IPS-NIHi7 (cell line): ENCODE measurements around the gene OR5M3.
A peak's percentile ranks its signal among the peaks of the same experiment; 100 is the strongest.

Experiments used
- DNase-seq: peaks from one replicate; pipeline ENCODE4 v3.0.0; 2012; ENCODE audit warnings: mixed read lengths; ENCODE audit errors: extremely low spot score

OR5M3 gene

GRCh38 chr11:56473252-56473651 lies at the start of gene OR5M3:
Gene OR5M3 (minus strand): TSS chr11:56473352. CDS start chr11:56470497, 2,855 bp downstream.
- no peak for DNase-seq

GRCh38 chr11:56522008-56522407 lies 48.9 kb upstream of the OR5M3 start:
- DNase-seq = peak; percentile 23

GRCh38 chr11:56513280-56513679 lies 40.1 kb upstream of the OR5M3 start:
- no peak for DNase-seq

GRCh38 chr11:56509439-56509838 lies 36.3 kb upstream of the OR5M3 start:
- DNase-seq = no peak

- DNase-seq = no peak
Measured at GRCh38 chr11:56497010-56497409, 23.9 kb upstream of the OR5M3 start.

GRCh38 chr11:56495117-56495516 lies 22.0 kb upstream of the OR5M3 start:
- DNase-seq = no peak

GRCh38 chr11:56491270-56491669 lies 18.1 kb upstream of the OR5M3 start, which contains the start of gene OR5M8:
Gene OR5M8 (minus strand): TSS chr11:56491370. CDS start chr11:56491370, 0 bp downstream.
- DNase-seq = no peak

- no peak for DNase-seq
Measured at GRCh38 chr11:56486801-56487200, 13.6 kb upstream of the OR5M3 start.

GRCh38 chr11:56474729-56475235 lies 1.6 kb upstream of the OR5M3 start:
- no peak for DNase-seq

- no peak for DNase-seq
Measured at GRCh38 chr11:56457076-56457475, 16.1 kb downstream of the OR5M3 start.

- DNase-seq = no peak
Measured at GRCh38 chr11:56453521-56453920, 19.6 kb downstream of the OR5M3 start.
